Stimulated activated CD4-positive, alpha-beta T cell treated with anti-CD3 and anti-CD28 coated beads, Interleukin-12 subunit alpha, Interleukin-12 subunit beta, amount 100 ng/mL, for 4 hours (primary cell): ENCODE results near the gene DNAH11.
"Not testable (repeated sequence)": the region's sequence is repeated elsewhere in the genome, so short reads cannot be mapped to it uniquely, and the experiment has no call there.

Experiments
- DNase-seq: peaks from one replicate; pipeline ENCODE4 v3.0.0-alpha.2; 2020

DNAH11 gene

GRCh38 chr7:21730399-21730798 is 187.6 kb downstream of the DNAH11 start:
- DNase-seq = no peak

GRCh38 chr7:21731977-21732376 is 189.1 kb downstream of the DNAH11 start:
- DNase-seq = no peak

- not testable (repeated sequence) for DNase-seq
These were observed 190.1 kb downstream of the DNAH11 start for GRCh38 chr7:21732956-21733355.

GRCh38 chr7:21733837-21734236 is 191.0 kb downstream of the DNAH11 start:
- no peak for DNase-seq

GRCh38 chr7:21743493-21743892 is 200.7 kb downstream of the DNAH11 start:
- no peak for DNase-seq

- no peak for DNase-seq
These were observed 204.1 kb downstream of the DNAH11 start for GRCh38 chr7:21746949-21747348.

- no peak for DNase-seq
These were observed 205.0 kb downstream of the DNAH11 start for GRCh38 chr7:21747806-21748205.

GRCh38 chr7:21749378-21749777 is 206.5 kb downstream of the DNAH11 start:
- DNase-seq = no peak

GRCh38 chr7:21753071-21753470 is 210.2 kb downstream of the DNAH11 start:
- no peak for DNase-seq

GRCh38 chr7:21754963-21755362 is 212.1 kb downstream of the DNAH11 start:
- no peak for DNase-seq

- DNase-seq = no peak
These were observed 214.9 kb downstream of the DNAH11 start for GRCh38 chr7:21757537-21758282.

- DNase-seq = no peak
These were observed 215.4 kb downstream of the DNAH11 start for GRCh38 chr7:21758286-21758685.

GRCh38 chr7:21762469-21762868 is 219.6 kb downstream of the DNAH11 start:
- DNase-seq = no peak

GRCh38 chr7:21763818-21764217 is 221.0 kb downstream of the DNAH11 start:
- no peak for DNase-seq

- no peak for DNase-seq
These were observed 223.4 kb downstream of the DNAH11 start for GRCh38 chr7:21766218-21766617.

- no peak for DNase-seq
These were observed 224.6 kb downstream of the DNAH11 start for GRCh38 chr7:21767300-21767900.

- no peak for DNase-seq
These were observed 225.4 kb downstream of the DNAH11 start for GRCh38 chr7:21768279-21768678.

GRCh38 chr7:21771266-21771665 is 228.4 kb downstream of the DNAH11 start:
- no peak for DNase-seq

GRCh38 chr7:21771906-21772610 is 229.2 kb downstream of the DNAH11 start:
- no peak for DNase-seq

GRCh38 chr7:21773326-21773725 is 230.5 kb downstream of the DNAH11 start:
- no peak for DNase-seq

- DNase-seq = no peak
These were observed 235.1 kb downstream of the DNAH11 start for GRCh38 chr7:21777921-21778320.

GRCh38 chr7:21778953-21779352 is 236.1 kb downstream of the DNAH11 start:
- DNase-seq = no peak

GRCh38 chr7:21782996-21783395 is 240.2 kb downstream of the DNAH11 start:
- DNase-seq = no peak

GRCh38 chr7:21784989-21785388 is 242.2 kb downstream of the DNAH11 start:
- DNase-seq = no peak
